HepG2 (cell line): ENCODE measurements around the gene RAB5B. TPM values are rescaled to one million over a fixed set of nuclear protein-coding genes. Genes with fewer than 3 reads are reported as not detected.

Experiments
- CERS6 ChIP-seq: sonication (generic); formaldehyde crosslinking; IDR thresholded peaks from 2 replicates; pipeline ENCODE4 v1.5.0; 2020; ENCODE audit warnings: missing genetic modification reagents
- HINFP ChIP-seq: sonication (generic); formaldehyde crosslinking; IDR thresholded peaks from 2 replicates; pipeline ENCODE4 v1.4.0; 2020; ENCODE audit warnings: low read depth, mild to moderate bottlenecking, missing genetic modification reagents
- KAT7 ChIP-seq: IDR thresholded peaks from 2 replicates; pipeline ENCODE4 v1.6.1; 2018; ENCODE audit warnings: borderline replicate concordance, missing compliant biosample characterization
- KLF13 ChIP-seq: sonication (generic); formaldehyde crosslinking; IDR thresholded peaks from 2 replicates; pipeline ENCODE4 v1.4.0; 2020; ENCODE audit warnings: mild to moderate bottlenecking, missing genetic modification reagents
- SATB2 ChIP-seq: sonication (generic); formaldehyde crosslinking; IDR thresholded peaks from 2 replicates; pipeline ENCODE4 v1.5.0; 2020; ENCODE audit warnings: missing genetic modification reagents
- SRY ChIP-seq: sonication (generic); formaldehyde crosslinking; IDR thresholded peaks from 2 replicates; pipeline ENCODE4 v1.8.0; 2022; ENCODE audit warnings: mild to moderate bottlenecking, missing genetic modification reagents
- TBX3 ChIP-seq: fragments of 450-650 bp; IDR thresholded peaks from 2 replicates; pipeline ENCODE4 v1.6.1; 2017; ENCODE audit warnings: antibody characterized with exemption, mild to moderate bottlenecking, inconsistent platforms, borderline replicate concordance
- ZC3H13 ChIP-seq: sonication (generic); formaldehyde crosslinking; IDR thresholded peaks from 2 replicates; pipeline ENCODE4 v1.8.1; 2023; ENCODE audit warnings: mild to moderate bottlenecking, missing genetic modification reagents, moderate library complexity
- ZIK1 ChIP-seq: sonication (generic); formaldehyde crosslinking; IDR thresholded peaks from 2 replicates; pipeline ENCODE4 v1.5.0; 2020; ENCODE audit warnings: mild to moderate bottlenecking, low read depth, missing genetic modification reagents, borderline replicate concordance
- ZMYM3 ChIP-seq: sonication (generic); formaldehyde crosslinking; IDR thresholded peaks from 2 replicates; pipeline ENCODE4 v1.5.1; 2020; ENCODE audit warnings: mild to moderate bottlenecking, missing genetic modification reagents
- ZNF124 ChIP-seq: sonication (generic); formaldehyde crosslinking; IDR thresholded peaks from 2 replicates; pipeline ENCODE4 v1.4.0; 2020; ENCODE audit warnings: missing genetic modification reagents
- ZNF501 ChIP-seq: sonication (generic); formaldehyde crosslinking; IDR thresholded peaks from 2 replicates; pipeline ENCODE4 v1.5.1; 2020; ENCODE audit warnings: mild to moderate bottlenecking, moderate library complexity, missing genetic modification reagents
- ZNF512B ChIP-seq: sonication (generic); formaldehyde crosslinking; IDR thresholded peaks from 2 replicates; pipeline ENCODE4 v1.5.1; 2020; ENCODE audit warnings: missing genetic modification reagents, mild to moderate bottlenecking, borderline replicate concordance
- polyA plus RNA-seq, 8 experiments: library from polyadenylated mRNA; depleted of rRNA in 3 of 8; stranded (reverse) in 7 of 8; unstranded in 1 of 8; fragments of >200 nt; fragmentation: Illumina TruSeq in 4 of 8; extraction: Trizol in 4 of 8; gene quantifications; 2 replicates each; pipeline versions ENCODE4 v1.2.1 to v1.2.3, GENCODE V29; 2011 to 2016; ENCODE audit warnings: low read depth in 4 of 8, missing spikeins in 1 of 8, mixed read lengths in 1 of 8; ENCODE audit not compliant: insufficient read depth in 1 of 8
- total RNA-seq, 5 experiments: library from RNA; depleted of rRNA; stranded (reverse); fragments of >200 nt; fragmentation: Illumina TruSeq; extraction: Trizol; gene quantifications; 2 replicates each; pipeline ENCODE4 v1.2.3, GENCODE V29; 2016; ENCODE audit warnings: low read depth in 1 of 5
- TF ChIP-seq, protein P1 (sequence below): sonication (generic); formaldehyde crosslinking; conservative IDR thresholded peaks from 2 replicates; pipeline ENCODE4 v1.4.0; 2020; ENCODE audit warnings: missing genetic modification reagents
- TF ChIP-seq, protein P2 (sequence below): sonication (generic); formaldehyde crosslinking; IDR thresholded peaks from 2 replicates; pipeline ENCODE4 v1.5.0; 2020; ENCODE audit warnings: missing genetic modification reagents
- TF ChIP-seq, protein P3 (sequence below): sonication (generic); formaldehyde crosslinking; IDR thresholded peaks from 2 replicates; pipeline ENCODE4 v1.5.1; 2020; ENCODE audit warnings: missing genetic modification reagents, mild to moderate bottlenecking, borderline replicate concordance

RAB5B gene
- total and polyA plus RNA-seq, 2 of the 13 experiments (the other 11 are each of a cell fraction or from before 2014, with no cell fraction given) = 26.0 to 68.3 TPM

- TF ChIP-seq, protein P1, sequence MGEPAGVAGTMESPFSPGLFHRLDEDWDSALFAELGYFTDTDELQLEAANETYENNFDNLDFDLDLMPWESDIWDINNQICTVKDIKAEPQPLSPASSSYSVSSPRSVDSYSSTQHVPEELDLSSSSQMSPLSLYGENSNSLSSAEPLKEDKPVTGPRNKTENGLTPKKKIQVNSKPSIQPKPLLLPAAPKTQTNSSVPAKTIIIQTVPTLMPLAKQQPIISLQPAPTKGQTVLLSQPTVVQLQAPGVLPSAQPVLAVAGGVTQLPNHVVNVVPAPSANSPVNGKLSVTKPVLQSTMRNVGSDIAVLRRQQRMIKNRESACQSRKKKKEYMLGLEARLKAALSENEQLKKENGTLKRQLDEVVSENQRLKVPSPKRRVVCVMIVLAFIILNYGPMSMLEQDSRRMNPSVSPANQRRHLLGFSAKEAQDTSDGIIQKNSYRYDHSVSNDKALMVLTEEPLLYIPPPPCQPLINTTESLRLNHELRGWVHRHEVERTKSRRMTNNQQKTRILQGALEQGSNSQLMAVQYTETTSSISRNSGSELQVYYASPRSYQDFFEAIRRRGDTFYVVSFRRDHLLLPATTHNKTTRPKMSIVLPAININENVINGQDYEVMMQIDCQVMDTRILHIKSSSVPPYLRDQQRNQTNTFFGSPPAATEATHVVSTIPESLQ (CRISPR knock-in tag) = no peak; the same call in 1 of the 2 replicates
- TF ChIP-seq TBX3 = 0 out of 2 replicates have a peak, but pooled peaks have one; percentile 18
- no peak for TF ChIP-seq ZNF124 (CRISPR knock-in tag)
- TF ChIP-seq ZNF512B (CRISPR knock-in tag) = no peak
- no peak for TF ChIP-seq HINFP
- TF ChIP-seq ZIK1 (CRISPR knock-in tag) = 0 out of 2 replicates have a peak, but pooled peaks have one; percentile 42
- TF ChIP-seq SRY (CRISPR knock-in tag) = no peak
- TF ChIP-seq ZNF501 (CRISPR knock-in tag) = peak; percentile 86
- no peak for TF ChIP-seq ZMYM3 (CRISPR knock-in tag)
- TF ChIP-seq, protein P2, sequence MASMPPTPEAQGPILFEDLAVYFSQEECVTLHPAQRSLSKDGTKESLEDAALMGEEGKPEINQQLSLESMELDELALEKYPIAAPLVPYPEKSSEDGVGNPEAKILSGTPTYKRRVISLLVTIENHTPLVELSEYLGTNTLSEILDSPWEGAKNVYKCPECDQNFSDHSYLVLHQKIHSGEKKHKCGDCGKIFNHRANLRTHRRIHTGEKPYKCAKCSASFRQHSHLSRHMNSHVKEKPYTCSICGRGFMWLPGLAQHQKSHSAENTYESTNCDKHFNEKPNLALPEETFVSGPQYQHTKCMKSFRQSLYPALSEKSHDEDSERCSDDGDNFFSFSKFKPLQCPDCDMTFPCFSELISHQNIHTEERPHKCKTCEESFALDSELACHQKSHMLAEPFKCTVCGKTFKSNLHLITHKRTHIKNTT (CRISPR knock-in tag) = no peak
- TF ChIP-seq KAT7 = no peak
- no peak for TF ChIP-seq CERS6 (CRISPR knock-in tag)
- no peak for TF ChIP-seq SATB2 (CRISPR knock-in tag)
- no peak for TF ChIP-seq ZC3H13 (CRISPR knock-in tag)
- TF ChIP-seq KLF13 = no peak
- TF ChIP-seq, protein P3, sequence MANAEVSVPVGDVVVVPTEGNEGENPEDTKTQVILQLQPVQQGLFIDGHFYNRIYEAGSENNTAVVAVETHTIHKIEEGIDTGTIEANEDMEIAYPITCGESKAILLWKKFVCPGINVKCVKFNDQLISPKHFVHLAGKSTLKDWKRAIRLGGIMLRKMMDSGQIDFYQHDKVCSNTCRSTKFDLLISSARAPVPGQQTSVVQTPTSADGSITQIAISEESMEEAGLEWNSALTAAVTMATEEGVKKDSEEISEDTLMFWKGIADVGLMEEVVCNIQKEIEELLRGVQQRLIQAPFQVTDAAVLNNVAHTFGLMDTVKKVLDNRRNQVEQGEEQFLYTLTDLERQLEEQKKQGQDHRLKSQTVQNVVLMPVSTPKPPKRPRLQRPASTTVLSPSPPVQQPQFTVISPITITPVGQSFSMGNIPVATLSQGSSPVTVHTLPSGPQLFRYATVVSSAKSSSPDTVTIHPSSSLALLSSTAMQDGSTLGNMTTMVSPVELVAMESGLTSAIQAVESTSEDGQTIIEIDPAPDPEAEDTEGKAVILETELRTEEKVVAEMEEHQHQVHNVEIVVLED (CRISPR knock-in tag) = peak; percentile 61; the same call in 1 of the 2 replicates
Observed at GRCh38 chr12:55996715-55997534, 23.0 kb downstream of the RAB5B start, which contains the start of gene SUOX (continued).
